Activated CD4-positive, alpha-beta T cell treated with anti-CD3 and anti-CD28 coated beads, Interleukin-2, Interleukin-4, amounts not matched to agents 100 ng/mL and 50 ng/mL, durations not matched to agents 16 hours and 8 hours (primary cell): ENCODE results near the gene CRTC1.
A peak's percentile ranks its signal among the peaks of the same experiment; 100 is the strongest.

ENCODE experiments used
- DNase-seq: peaks from one replicate; pipeline ENCODE4 v3.0.0-alpha.2; 2020; ENCODE audit warnings: low spot score

Gene CRTC1

GRCh38 chr19:18784786-18785120 lies 101.3 kb downstream of the CRTC1 start:
- no peak for DNase-seq

DNA sequence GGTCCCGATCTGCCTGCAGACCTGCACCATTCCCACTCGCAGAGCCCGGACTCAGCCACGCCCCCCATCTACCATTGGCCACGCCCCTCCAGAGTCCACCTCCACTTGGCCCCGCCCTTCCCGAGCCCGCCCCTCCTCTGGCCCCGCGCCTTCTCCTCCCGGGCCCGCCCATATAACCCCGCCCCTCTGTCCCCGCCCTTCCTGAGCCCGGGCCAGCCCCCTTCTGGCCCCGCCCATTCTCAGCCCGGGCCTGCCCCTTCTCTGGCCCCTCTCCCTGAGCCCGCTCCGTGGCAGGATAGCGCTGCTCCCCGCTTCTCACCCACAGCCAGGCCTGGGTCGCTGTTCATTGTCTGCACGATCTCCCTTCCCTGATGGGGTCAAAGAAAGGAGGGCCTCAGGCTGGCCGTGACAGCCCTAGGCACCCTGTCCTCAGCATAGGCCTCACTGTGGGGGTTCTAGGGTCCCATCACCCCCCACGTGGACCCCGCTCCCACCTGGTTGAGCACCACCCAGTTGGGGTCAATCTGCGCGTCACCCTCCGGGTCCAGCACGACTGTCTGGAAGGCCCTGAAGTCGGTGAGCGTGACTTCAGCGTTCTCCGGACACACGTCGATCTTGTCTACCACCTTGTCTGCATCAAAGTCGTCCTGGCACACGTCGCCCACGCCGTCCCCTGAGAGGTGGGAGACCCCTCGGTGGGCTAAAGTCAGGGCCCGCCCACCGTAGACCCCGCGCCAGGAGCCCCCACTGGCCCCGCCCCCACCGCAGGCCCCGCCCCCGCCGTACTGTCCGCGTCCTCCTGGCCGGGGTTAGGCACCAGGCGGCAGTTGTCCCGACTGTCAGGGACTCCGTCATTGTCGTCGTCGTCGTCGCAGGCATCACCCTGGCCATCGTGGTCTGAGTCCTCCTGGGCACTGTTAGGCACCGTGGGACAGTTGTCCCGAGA lies 102.0 kb downstream of the CRTC1 start:
- peak; percentile 77 for DNase-seq

- DNase-seq: no peak
Observed at GRCh38 chr19:18788529-18789421, 105.3 kb downstream of the CRTC1 start.

- DNase-seq: no peak
Observed at GRCh38 chr19:18789422-18789869, 106.0 kb downstream of the CRTC1 start.

DNA sequence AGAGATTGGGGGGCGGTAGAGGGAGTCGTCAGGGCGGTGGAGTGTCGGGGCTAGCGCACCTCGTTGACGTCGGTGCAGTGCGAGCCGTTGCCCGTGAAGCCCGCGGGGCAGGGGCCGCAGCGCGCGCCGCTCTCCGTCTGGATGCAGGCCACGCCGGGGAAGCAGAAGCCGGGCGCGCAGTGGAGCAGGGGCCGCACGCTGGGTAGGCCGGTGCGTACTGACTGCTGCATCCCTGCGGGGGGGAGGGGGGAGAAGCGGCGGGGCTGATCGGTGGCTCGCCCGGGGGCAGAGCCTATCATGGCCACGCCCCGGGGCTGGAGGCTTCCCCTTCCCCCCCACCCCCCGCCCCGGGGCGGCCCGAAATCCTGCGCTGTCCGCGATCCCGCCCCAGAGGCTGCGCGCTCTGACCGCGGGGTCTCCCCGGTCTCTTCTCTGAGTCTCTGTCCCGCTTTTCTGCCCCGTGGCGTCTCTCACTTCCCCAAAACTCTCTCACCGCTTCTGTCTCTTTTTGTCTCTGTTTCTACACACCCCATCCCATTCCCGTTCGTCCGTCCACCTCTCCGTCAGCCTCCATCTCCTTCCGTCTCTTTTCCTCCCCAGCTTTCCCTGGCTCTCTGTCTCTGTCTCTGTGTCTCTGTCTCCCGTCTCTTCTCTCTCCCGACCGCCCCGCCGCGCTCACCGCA lies 106.5 kb downstream of the CRTC1 start:
- no peak for DNase-seq

GRCh38 chr19:18790566-18791314 lies 107.3 kb downstream of the CRTC1 start, which contains the start of gene COMP:
Gene COMP, minus strand, starts transcription at chr19:18791305. Its CDS starts 36 bp downstream, at chr19:18791269.
- DNase-seq: no peak

- DNase-seq: no peak
Observed at GRCh38 chr19:18791315-18791678, 107.8 kb downstream of the CRTC1 start.

- DNase-seq: no peak
Observed at GRCh38 chr19:18792661-18793060, 109.2 kb downstream of the CRTC1 start.

GRCh38 chr19:18793144-18794028 lies 109.9 kb downstream of the CRTC1 start:
- DNase-seq: no peak

DNA sequence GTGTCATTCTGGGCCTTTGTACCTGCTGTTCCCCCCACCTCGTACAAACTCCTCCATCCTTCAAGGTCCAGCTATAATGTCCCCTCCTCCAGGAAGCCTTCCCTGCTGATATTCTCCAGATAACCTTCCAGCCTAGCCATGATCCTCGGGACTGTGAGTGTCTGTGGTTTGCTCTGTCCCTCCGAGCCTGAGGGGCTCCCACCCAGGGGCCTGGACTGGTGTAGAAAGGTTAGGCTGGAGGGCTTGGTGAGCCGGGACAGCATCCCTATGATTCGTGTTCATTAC lies 110.5 kb downstream of the CRTC1 start:
- no peak for DNase-seq

- no peak for DNase-seq
Observed at GRCh38 chr19:18794692-18795091, 111.2 kb downstream of the CRTC1 start.

- DNase-seq: no peak
Observed at GRCh38 chr19:18795540-18795939, 112.1 kb downstream of the CRTC1 start.

GRCh38 chr19:18796239-18796638 lies 112.8 kb downstream of the CRTC1 start:
- no peak for DNase-seq

- no peak for DNase-seq
Observed at GRCh38 chr19:18798384-18799352, 115.2 kb downstream of the CRTC1 start.

DNA sequence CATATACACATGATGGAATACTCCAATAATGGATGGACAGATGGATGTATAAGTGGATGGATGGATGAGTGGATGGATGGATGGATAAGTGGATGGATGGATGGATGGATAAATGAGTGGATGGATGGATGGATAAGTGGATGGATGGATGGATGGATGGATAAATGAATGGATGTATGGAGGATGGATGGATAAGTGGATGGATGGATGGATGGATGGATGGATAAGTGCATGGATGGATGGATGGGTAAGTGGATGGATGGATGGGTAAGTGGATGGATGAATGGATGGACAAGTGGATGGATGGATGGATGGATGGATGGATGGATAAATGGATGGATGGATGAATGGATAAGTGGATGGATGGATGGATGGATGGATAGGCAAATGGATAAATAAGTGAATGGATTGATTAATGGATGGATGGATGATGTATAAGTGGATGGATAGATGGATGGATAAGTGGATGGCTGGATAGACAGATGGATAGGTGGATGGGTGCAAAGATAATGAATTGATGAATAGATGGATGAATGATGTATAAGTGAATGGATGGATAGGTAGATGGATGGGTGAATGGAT lies 116.0 kb downstream of the CRTC1 start:
- no peak for DNase-seq

DNA sequence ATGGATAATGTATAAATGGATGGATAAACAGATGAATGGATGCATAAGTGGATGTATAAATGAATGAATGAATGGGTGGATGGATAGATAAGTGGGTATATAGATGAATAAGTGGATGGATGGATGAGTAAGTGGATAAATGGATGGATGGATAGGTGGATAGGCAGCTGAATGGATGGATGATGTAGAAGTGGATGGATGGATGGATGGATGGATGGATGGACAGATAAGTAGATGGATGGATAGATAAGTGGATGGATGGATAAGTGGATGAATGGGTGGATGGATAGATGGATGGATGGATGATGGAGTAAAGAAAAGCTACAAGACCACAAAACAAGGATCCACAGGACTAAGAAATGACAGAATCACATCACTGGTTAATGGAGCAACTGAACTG lies 116.6 kb downstream of the CRTC1 start:
- no peak for DNase-seq

DNA sequence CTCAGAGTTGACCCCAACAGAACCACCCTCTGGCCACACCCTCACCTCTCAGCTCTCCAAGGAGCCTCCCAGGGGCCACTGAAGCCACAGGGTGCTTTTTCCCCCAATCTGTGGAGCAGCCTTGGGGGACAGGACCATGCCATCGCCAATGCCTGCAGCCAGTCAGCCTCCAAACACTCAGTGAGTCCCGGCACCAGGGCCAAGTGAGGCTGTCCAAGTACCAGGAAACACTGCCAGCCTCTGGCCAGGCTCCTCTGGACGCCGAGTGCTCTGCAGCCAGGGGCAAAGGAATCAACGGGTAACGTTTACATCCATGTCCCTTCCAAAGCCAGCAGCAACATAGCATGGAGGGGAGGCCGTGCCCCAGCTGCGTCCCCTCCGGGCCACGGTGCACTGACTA lies 117.2 kb downstream of the CRTC1 start:
- DNase-seq: no peak

DNA sequence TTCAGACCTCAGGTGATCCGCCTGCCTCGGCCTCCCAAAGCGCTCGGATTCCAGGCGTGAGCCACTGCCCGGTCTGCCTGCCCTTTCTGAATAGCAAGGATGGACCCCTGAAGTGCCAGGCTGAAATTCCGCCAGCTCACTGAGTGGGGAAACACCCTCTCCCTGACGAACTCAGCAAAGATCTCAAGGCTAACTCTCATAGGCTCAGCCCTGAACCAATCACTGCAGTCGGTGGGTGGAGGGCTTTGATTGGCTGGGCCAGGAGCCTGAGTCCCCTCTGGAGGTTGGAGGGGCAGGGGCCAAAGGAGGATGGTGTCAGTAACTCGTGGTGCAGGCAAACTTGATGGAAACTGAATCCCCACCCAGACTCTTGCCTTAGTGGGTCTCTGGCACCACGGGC lies 118.9 kb downstream of the CRTC1 start:
- no peak for DNase-seq

DNA sequence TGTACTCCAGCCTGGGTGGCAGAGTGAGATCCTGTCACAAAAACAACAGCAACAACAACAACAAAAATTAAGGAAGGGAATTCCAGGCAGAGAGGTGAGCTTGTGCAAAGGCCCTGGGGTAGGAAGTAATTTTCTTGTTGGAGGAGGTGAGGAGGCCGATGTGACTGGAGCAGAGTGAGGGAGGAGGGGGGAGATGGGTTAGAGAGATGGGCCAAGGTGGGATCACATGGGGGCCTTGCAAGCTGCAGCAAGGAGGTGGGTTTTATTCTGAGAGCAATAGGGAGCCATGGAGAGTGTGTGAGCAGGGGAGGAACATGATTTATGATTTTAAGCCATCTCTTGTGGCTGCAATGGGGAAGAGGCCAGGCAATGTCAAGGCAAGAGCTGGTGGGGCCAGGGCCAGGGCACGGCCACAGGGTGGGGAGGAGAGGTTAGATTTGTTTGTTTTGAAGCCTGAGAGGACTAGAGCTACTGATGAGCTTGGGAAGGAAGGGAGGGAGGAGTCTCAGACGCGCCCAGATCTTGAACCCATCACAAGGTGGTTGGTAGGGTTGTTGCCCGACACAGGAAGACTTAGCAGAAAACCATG lies 120.2 kb downstream of the CRTC1 start:
- DNase-seq: no peak
